Neural crest cell (in vitro differentiated cells): ENCODE data around the gene ERG. TPM values are rescaled to one million over a fixed set of nuclear protein-coding genes. Genes with fewer than 3 reads are reported as not detected.

Source experiments
- DNase-seq: peaks from one replicate; pipeline ENCODE4 v3.0.0; 2021; ENCODE audit warnings: low read depth, mixed read lengths, low spot score
- H3K27ac Mint-ChIP-seq: one replicate; pipeline ENCODE4 v1.8.0; 2021; ENCODE audit warnings: mild to moderate bottlenecking, mixed read lengths; ENCODE audit not compliant: unreplicated experiment
- H3K27me3 Mint-ChIP-seq: 2 replicates; pipeline ENCODE4 v1.8.0; 2021; ENCODE audit warnings: low read depth, mild to moderate bottlenecking, mixed read lengths
- H3K36me3 Mint-ChIP-seq: 2 replicates; pipeline ENCODE4 v1.8.0; 2021; ENCODE audit warnings: low read depth, mild to moderate bottlenecking, mixed read lengths
- H3K4me1 Mint-ChIP-seq: 2 replicates; pipeline ENCODE4 v1.8.0; 2021; ENCODE audit warnings: mixed read lengths
- H3K4me3 Mint-ChIP-seq: one replicate; pipeline ENCODE4 v1.8.0; 2021; ENCODE audit warnings: mild to moderate bottlenecking, mixed read lengths
- H3K9me3 Mint-ChIP-seq: 2 replicates; pipeline ENCODE4 v1.8.0; 2021; ENCODE audit warnings: mixed read lengths
- total RNA-seq: library from RNA; stranded (reverse); gene quantifications from 2 replicates; pipeline ENCODE4 v1.2.1, GENCODE V29; 2021
- TF ChIP-seq, protein P1 (sequence below): fragments of 200-600 bp; sonication (generic); conservative IDR thresholded peaks from 2 replicates; pipeline ENCODE4 v1.5.0; 2021; ENCODE audit warnings: antibody characterized with exemption, mild to moderate bottlenecking

ERG gene
- total RNA-seq, 1 donor from 2014 or later = 0.19 TPM

DNA sequence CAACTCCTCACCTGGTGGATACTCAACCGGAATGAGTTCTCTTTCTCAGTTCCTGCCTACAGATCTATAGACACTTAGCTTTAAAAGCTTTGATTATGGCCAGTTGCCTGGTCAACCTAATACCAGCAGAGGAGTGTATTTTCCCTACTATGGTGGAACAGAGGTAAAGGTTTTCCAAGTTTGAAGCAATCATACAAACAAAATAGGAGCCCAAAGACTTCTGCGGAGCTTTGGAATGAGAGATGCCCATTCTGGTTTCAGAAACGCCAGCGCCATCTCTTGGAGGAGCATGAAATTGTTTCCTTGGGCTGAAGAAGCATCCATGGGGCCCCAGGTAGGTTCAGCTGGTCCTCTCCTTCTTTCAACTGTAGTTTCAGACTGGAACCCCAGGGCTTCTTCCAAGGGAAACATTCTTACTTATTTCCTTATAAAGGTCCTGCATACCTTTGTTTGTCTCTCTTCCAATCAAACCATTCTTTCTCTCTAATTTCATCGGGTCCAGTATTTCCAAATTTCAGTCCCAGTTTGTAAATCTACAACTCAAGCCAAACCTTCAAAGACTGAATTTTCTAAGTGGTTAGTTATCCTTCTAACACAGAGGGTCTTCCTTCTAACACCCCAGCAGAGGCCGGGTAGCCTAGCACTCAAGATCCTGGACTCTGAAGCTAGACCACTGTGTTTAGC lies 145.6 kb downstream of the ERG start:
- Mint-ChIP-seq H3K4me3 (no peak overlapping the region), H3K9me3 (no peaks in the 10 kb centered on the region)

DNA sequence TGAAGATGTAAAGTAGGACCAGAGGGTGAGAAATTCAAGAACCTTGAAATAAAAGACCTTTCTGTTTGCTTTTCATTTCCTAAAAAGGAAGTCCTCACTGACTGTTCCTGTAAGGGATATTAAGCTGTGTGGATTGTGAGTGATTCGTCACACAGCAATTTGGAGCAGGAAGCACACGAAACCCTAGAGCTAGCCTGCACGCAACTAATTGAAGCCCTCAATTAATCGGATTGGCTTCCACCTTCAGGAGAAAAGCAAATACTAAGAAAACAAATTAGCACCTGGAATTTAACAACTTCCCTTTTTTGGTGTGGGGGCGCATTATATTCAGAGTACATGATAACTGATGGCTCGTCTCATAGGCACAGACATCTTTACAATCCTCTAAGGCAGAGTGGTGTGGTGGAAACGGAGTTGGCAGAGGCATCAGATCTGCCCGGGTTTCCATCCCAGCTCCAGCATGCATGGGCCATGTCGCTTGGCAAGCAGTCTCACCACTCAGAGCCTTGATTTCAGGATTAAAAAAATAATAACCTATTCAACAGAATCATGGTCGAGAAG lies 146.2 kb downstream of the ERG start:
- DNase-seq = no peak
- TF ChIP-seq, protein P1, sequence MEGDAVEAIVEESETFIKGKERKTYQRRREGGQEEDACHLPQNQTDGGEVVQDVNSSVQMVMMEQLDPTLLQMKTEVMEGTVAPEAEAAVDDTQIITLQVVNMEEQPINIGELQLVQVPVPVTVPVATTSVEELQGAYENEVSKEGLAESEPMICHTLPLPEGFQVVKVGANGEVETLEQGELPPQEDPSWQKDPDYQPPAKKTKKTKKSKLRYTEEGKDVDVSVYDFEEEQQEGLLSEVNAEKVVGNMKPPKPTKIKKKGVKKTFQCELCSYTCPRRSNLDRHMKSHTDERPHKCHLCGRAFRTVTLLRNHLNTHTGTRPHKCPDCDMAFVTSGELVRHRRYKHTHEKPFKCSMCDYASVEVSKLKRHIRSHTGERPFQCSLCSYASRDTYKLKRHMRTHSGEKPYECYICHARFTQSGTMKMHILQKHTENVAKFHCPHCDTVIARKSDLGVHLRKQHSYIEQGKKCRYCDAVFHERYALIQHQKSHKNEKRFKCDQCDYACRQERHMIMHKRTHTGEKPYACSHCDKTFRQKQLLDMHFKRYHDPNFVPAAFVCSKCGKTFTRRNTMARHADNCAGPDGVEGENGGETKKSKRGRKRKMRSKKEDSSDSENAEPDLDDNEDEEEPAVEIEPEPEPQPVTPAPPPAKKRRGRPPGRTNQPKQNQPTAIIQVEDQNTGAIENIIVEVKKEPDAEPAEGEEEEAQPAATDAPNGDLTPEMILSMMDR = no peak
- Mint-ChIP-seq H3K36me3 (no peaks in the 10 kb centered on the region), H3K27me3 (peaks cover 15% of the 10 kb centered on the region), H3K27ac (no peak overlapping the region), H3K9me3 (no peaks in the 10 kb centered on the region), H3K4me3 (no peak overlapping the region), H3K4me1 (peaks cover 21% of the 10 kb centered on the region)

More for the DNA sequence above, 145.6 kb downstream of the ERG start:
- TF ChIP-seq, protein P1 = peak; percentile 77
- peak; percentile 71 for DNase-seq
- H3K4me1 Mint-ChIP-seq = peaks cover 21% of the 10 kb centered on the region
- H3K27ac Mint-ChIP-seq = no peak overlapping the region
- peaks cover 15% of the 10 kb centered on the region for H3K27me3 Mint-ChIP-seq
- no peaks in the 10 kb centered on the region for H3K36me3 Mint-ChIP-seq

DNA sequence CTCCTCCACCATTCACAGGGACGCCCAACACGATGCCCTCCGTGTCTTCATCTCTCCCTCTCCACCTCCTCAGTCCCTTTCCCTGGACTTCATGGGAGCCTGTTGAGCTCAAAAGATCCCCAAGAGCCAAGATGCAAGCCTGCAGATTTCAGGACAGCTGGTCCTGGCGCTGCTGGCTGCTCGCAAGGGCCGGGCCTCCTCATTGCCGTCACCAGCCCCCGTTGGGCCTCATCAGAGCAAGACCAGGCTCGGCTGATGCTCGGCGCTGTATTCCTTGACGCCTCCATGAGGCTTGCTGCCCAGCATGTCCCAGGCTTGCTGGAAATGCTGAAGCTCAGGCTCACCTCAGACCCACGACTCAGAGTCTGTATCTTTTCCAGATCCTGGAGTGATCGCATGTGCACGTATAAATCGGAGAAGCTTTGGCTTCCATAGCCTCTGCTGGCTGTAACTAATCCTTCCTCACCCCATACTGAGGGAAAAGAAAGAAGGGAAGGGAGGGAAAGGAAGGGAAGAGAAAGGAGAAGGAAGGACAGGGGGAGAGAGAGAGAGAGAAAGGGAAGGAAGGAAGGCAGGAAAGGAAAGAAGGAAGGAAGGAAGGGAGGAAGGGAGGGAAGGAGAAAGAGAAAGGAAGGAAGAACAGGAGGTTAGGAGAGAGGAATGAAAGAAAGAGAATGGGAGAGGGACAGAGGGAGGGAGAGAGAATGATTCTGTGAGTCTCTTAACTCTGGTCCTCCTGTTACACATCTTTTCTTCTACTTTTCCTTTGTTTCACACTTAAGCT lies 146.9 kb downstream of the ERG start:
- H3K9me3 Mint-ChIP-seq = peaks cover under 1% of the 10 kb centered on the region
- no peak overlapping the region for H3K4me3 Mint-ChIP-seq
- peak overlapping the region; percentile 72 for H3K27ac Mint-ChIP-seq

DNA sequence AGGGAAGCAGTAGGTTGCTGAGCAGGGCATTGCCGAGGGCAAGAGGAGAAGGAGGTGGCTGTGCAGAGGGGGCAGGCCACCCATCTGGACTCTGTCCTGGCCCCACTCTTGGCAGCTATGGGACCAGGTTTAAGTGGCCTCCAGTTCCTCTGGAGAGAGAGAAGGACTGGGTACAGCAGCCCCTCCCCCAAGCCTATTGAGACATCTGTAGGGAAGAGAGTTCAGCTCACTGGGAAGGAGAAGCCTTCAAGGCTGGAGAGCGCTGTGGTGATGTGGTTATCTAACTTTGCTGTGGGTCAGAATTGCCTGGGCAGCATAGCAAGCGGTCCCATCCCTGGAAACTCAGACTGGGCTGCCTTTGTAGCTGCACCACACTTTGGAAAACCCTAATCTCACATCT lies 147.6 kb downstream of the ERG start:
- Mint-ChIP-seq H3K9me3 (peaks cover 4% of the 10 kb centered on the region), H3K27ac (peak overlapping the region; percentile 30), H3K4me1 (peaks cover 21% of the 10 kb centered on the region), H3K4me3 (no peak overlapping the region), H3K36me3 (no peaks in the 10 kb centered on the region), H3K27me3 (peaks cover 15% of the 10 kb centered on the region)
- DNase-seq = no peak
- TF ChIP-seq, protein P1 = no peak

More for the DNA sequence above, 146.9 kb downstream of the ERG start:
- TF ChIP-seq, protein P1 = no peak
- no peak for DNase-seq
- H3K4me1 Mint-ChIP-seq = peaks cover 21% of the 10 kb centered on the region
- H3K27me3 Mint-ChIP-seq = peaks cover 15% of the 10 kb centered on the region
- H3K36me3 Mint-ChIP-seq = no peaks in the 10 kb centered on the region

DNA sequence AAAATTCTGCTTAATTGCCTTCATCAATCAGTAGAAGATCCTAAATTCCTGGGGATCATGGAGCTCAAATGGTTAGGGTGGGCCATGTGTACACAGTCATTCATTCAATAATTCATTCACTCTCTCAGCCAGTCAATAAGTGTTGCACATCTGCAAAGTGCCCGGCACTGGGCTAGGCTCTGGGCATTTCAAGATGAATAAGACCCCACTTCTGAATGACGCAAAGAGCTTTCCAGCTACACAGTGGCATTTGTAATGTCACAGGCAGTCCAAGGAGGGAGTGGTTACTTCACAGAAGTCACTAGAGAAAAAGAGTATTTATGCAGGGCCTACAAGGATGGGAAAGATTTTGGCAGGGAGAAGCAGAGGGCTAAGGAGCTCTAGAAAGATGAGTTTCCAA lies 148.3 kb downstream of the ERG start:
- Mint-ChIP-seq H3K27me3 (peaks cover 14% of the 10 kb centered on the region), H3K4me3 (no peak overlapping the region), H3K4me1 (peaks cover 21% of the 10 kb centered on the region), H3K27ac (no peak overlapping the region), H3K9me3 (peaks cover 4% of the 10 kb centered on the region), H3K36me3 (no peaks in the 10 kb centered on the region)
- TF ChIP-seq, protein P1 = no peak
- DNase-seq = no peak
